SK-N-MC (cell line): Measurements from ENCODE around the gene ELOA.
"Not testable (repeated sequence)": the region's sequence is repeated elsewhere in the genome, so short reads cannot be mapped to it uniquely, and the experiment has no call there.

Experiments
- EZH2 ChIP-seq: fragments of 200-600 bp; sonication (generic); IDR thresholded peaks from one replicate; pipeline ENCODE4 v1.6.1; 2017; ENCODE audit warnings: antibody characterized with exemption
- FOXP2 ChIP-seq: optimal IDR thresholded peaks from 2 replicates; pipeline ENCODE3; 2011; ENCODE audit warnings: mild to moderate bottlenecking, moderate library complexity; ENCODE audit not compliant: insufficient read depth; ENCODE audit errors: extremely low read length, control extremely low read depth
- POLR2AphosphoS5 ChIP-seq: IDR thresholded peaks from 2 replicates; pipeline ENCODE4 v1.6.1; 2012; ENCODE audit warnings: mild to moderate bottlenecking, low read depth, low read length, borderline replicate concordance

GRCh38 chr1:23794732-23795182, 51.5 kb downstream of the ELOA start:
- not testable (repeated sequence) for TF ChIP-seq EZH2, POLR2AphosphoS5, FOXP2
